ENCODE measurements around the gene ZDHHC4. TPM values are rescaled to one million over a fixed set of nuclear protein-coding genes. Genes with fewer than 3 reads are reported as not detected.

The ZDHHC4 gene
- total and polyA plus RNA-seq, 2 of the 13 experiments (the other 11 are each of a cell fraction or from before 2014, with no cell fraction given) = 83.2 to 188 TPM

GRCh38 chr7:6589829-6590644 lies 12.8 kb downstream of the ZDHHC4 start, which contains the start of gene INTS15 (continued):
- no peak for TF ChIP-seq PRDM10 (CRISPR knock-in tag; IDR thresholded peaks at IDR 0.05; ENCODE audit: low read depth)
- no peak for TF ChIP-seq ONECUT2 (CRISPR knock-in tag; IDR thresholded peaks at IDR 0.05)
- TF ChIP-seq SMARCE1 (IDR thresholded peaks at IDR 0.05; ENCODE audit: borderline replicate concordance) = no peak
- TF ChIP-seq ZBTB42 (CRISPR knock-in tag; IDR thresholded peaks at IDR 0.05) = no peak
- no peak for TF ChIP-seq MIER3 (CRISPR knock-in tag; IDR thresholded peaks at IDR 0.05; ENCODE audit: borderline replicate concordance)
- TF ChIP-seq ZNF101 (CRISPR knock-in tag; IDR thresholded peaks at IDR 0.05; ENCODE audit: borderline replicate concordance, low read depth) = no peak
- no peak for TF ChIP-seq FOXJ3 (CRISPR knock-in tag; IDR thresholded peaks at IDR 0.05; ENCODE audit: borderline replicate concordance)
- no peak for TF ChIP-seq ZNF652 (CRISPR knock-in tag; IDR thresholded peaks at IDR 0.05; ENCODE audit: borderline replicate concordance, low read depth)
- no peak for TF ChIP-seq HNRNPL (IDR thresholded peaks at IDR 0.05; ENCODE audit: low read depth, low read length)
- no peak for TF ChIP-seq GMEB2 (CRISPR knock-in tag; IDR thresholded peaks at IDR 0.05; ENCODE audit: low read depth)
- no peak for TF ChIP-seq ZNF609 (CRISPR knock-in tag; IDR thresholded peaks at IDR 0.05; ENCODE audit: borderline replicate concordance)
- no peak for TF ChIP-seq ZNF572 (CRISPR knock-in tag; IDR thresholded peaks at IDR 0.05)
- no peak for TF ChIP-seq NCOR1 (IDR thresholded peaks at IDR 0.05; ENCODE audit: borderline replicate concordance, low read length)
- TF ChIP-seq POGZ (CRISPR knock-in tag; IDR thresholded peaks at IDR 0.05) = 0 out of 2 replicates have a peak, but pooled peaks have one; percentile 23
- no peak for TF ChIP-seq ZNF883 (CRISPR knock-in tag; IDR thresholded peaks at IDR 0.05; ENCODE audit: not compliant biosample characterization)
- TF ChIP-seq ATM (IDR thresholded peaks at IDR 0.05; ENCODE audit: borderline replicate concordance) = no peak
- TF ChIP-seq ZNF207 (IDR thresholded peaks at IDR 0.05; ENCODE audit: borderline replicate concordance) = no peak
- no peak for TF ChIP-seq E2F5 (CRISPR knock-in tag; conservative IDR thresholded peaks at IDR 0.05)
